ENCODE measurements around the gene SORCS1.

Gene SORCS1

GRCh38 chr10:106570268-106570667, 594.2 kb downstream of the SORCS1 start:
- no peak for DNase-seq

- no peak for DNase-seq
Measured at GRCh38 chr10:106567629-106568028, 596.9 kb downstream of the SORCS1 start.

GRCh38 chr10:106566873-106567272, 597.6 kb downstream of the SORCS1 start:
- DNase-seq, result no peak

GRCh38 chr10:106565546-106565945, 599.0 kb downstream of the SORCS1 start:
- no peak for DNase-seq

- no peak for DNase-seq
Measured at GRCh38 chr10:106563384-106563783, 601.1 kb downstream of the SORCS1 start.

GRCh38 chr10:106560925-106561640, 603.4 kb downstream of the SORCS1 start:
- no peak for DNase-seq

- no peak for DNase-seq
Measured at GRCh38 chr10:106559442-106559841, 605.1 kb downstream of the SORCS1 start.

GRCh38 chr10:106557951-106558733, 606.4 kb downstream of the SORCS1 start:
- DNase-seq, result no peak

- DNase-seq, result no peak
Measured at GRCh38 chr10:106557053-106557452, 607.5 kb downstream of the SORCS1 start.

GRCh38 chr10:106555599-106555998, 608.9 kb downstream of the SORCS1 start:
- no peak for DNase-seq

- DNase-seq, result no peak
Measured at GRCh38 chr10:106551501-106552062, 612.9 kb downstream of the SORCS1 start.

- no peak for DNase-seq
Measured at GRCh38 chr10:106548832-106549231, 615.7 kb downstream of the SORCS1 start.

- no peak for DNase-seq
Measured at GRCh38 chr10:106547047-106547635, 617.4 kb downstream of the SORCS1 start.

- no peak for DNase-seq
Measured at GRCh38 chr10:106542461-106542860, 622.0 kb downstream of the SORCS1 start.

GRCh38 chr10:106540645-106541044, 623.9 kb downstream of the SORCS1 start:
- no peak for DNase-seq

- DNase-seq, result no peak
Measured at GRCh38 chr10:106537866-106538265, 626.6 kb downstream of the SORCS1 start.

- DNase-seq, result no peak
Measured at GRCh38 chr10:106535304-106535953, 629.1 kb downstream of the SORCS1 start.

GRCh38 chr10:106534441-106534840, 630.1 kb downstream of the SORCS1 start:
- no peak for DNase-seq

- DNase-seq, result no peak
Measured at GRCh38 chr10:106528702-106529101, 635.8 kb downstream of the SORCS1 start.

GRCh38 chr10:106525835-106526234, 638.7 kb downstream of the SORCS1 start:
- no peak for DNase-seq

Measured in NCI-H1105 (cell line).